Fibroblast of lung (primary cell): ENCODE data around the gene RS1.

Experiments
- EZH2 ChIP-seq: IDR thresholded peaks from 2 replicates; pipeline ENCODE4 v1.5.1; 2012; ENCODE audit warnings: low read length, control low read depth, mild to moderate bottlenecking; ENCODE audit errors: missing control alignments
- TF ChIP-seq, protein P1 (sequence below), 2 donors: IDR thresholded peaks in 1 of 2; conservative IDR thresholded peaks in 1 of 2; 1 replicate in 1 of 2; 2 replicates in 1 of 2; pipeline ENCODE4 v1.5.1; 2011 to 2012; ENCODE audit warnings: low read length in 2 of 2, control low read depth in 1 of 2, inconsistent platforms in 1 of 2, low read depth in 1 of 2, mild to moderate bottlenecking in 1 of 2

DNA sequence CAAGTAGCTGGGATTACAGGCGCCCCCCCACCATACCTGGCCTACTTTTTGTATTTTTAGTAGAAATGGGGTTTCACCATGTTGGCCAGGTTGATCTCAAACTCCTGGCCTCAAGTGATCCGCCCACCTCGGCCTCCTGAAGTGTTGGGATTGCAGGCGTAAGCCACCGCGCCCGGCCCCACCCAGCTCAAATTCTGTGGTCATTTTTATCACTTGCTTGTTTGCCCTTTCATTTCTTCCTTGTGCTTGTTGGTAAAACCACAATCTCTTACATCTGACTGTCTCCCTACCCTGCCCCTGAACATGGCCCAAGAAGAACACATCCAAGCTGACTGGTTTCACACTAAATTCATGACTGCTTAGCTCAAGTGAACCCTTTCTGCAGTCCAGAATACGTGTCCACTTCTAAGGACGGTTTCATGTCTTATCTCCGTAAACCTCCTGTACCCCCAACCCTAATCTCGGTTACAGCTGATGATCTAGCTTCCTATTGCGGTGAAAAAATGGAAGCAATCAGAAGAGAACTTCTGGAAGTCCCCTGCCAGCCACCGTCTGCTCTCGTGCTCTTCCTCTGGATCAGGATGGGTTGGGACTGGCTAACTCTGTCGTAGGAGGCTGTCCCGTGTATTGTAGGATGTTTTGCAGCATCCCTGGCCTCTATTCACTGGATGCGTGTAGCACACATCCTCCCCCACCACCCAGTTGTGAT is 5.4 kb upstream of the RS1 start:
- TF ChIP-seq, protein P1, sequence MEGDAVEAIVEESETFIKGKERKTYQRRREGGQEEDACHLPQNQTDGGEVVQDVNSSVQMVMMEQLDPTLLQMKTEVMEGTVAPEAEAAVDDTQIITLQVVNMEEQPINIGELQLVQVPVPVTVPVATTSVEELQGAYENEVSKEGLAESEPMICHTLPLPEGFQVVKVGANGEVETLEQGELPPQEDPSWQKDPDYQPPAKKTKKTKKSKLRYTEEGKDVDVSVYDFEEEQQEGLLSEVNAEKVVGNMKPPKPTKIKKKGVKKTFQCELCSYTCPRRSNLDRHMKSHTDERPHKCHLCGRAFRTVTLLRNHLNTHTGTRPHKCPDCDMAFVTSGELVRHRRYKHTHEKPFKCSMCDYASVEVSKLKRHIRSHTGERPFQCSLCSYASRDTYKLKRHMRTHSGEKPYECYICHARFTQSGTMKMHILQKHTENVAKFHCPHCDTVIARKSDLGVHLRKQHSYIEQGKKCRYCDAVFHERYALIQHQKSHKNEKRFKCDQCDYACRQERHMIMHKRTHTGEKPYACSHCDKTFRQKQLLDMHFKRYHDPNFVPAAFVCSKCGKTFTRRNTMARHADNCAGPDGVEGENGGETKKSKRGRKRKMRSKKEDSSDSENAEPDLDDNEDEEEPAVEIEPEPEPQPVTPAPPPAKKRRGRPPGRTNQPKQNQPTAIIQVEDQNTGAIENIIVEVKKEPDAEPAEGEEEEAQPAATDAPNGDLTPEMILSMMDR (conservative IDR thresholded peaks at IDR 0.05 in 1 of 2, IDR thresholded peaks at IDR 0.05 in 1 of 2; ENCODE audit: low read depth in 1 of 2, low read length in 2 of 2): no peak
- no peak for TF ChIP-seq EZH2
